Esophagus squamous epithelium (tissue), 4 donors: ENCODE data around the gene PRMT5.

Source experiments
- CTCF ChIP-seq, 6 experiments: fragments of 450-650 bp in 4 of 6; fragments of 200-600 bp in 2 of 6; sonication (generic) in 2 of 6; IDR thresholded peaks; one replicate each; pipeline ENCODE4 v1.5.1; 2016 to 2019; ENCODE audit warnings: antibody characterized with exemption in 6 of 6, mild to moderate bottlenecking in 4 of 6, moderate library complexity in 4 of 6
- POLR2A ChIP-seq, 4 donors: fragments of 450-650 bp; IDR thresholded peaks; one replicate each; pipeline ENCODE4 v1.6.1; 2017; ENCODE audit warnings: antibody characterized with exemption in 4 of 4, mild to moderate bottlenecking in 4 of 4, moderate library complexity in 3 of 4

- no peak for TF ChIP-seq CTCF (IDR thresholded peaks at IDR 0.05)
- no peak for TF ChIP-seq POLR2A (IDR thresholded peaks at IDR 0.05)
These were observed 48.2 kb upstream of the PRMT5 start for GRCh38 chr14:22977434-22977683.
